H9 (cell line): ENCODE results near the gene ZNF512B. TPM values are rescaled to one million over a fixed set of nuclear protein-coding genes. Genes with fewer than 3 reads are reported as not detected.
A peak's percentile ranks its signal among the peaks of the same experiment; 100 is the strongest.

ENCODE experiments used
- DNase-seq: peaks from one replicate; pipeline ENCODE4 v3.0.0-alpha.2; 2017
- H2AFZ ChIP-seq: one replicate; pipeline ENCODE4 v1.6.1; 2013; ENCODE audit warnings: mild to moderate bottlenecking, low read length, control low read depth, moderate library complexity
- H2AK5ac ChIP-seq: 2 replicates; pipeline ENCODE4 v1.6.1; 2013; ENCODE audit warnings: low read length, control low read depth, mixed read lengths; ENCODE audit not compliant: insufficient read length
- H2BK120ac ChIP-seq: one replicate; pipeline ENCODE4 v1.6.1; 2013; ENCODE audit warnings: low read depth, mild to moderate bottlenecking, low read length, control low read depth, inconsistent platforms; ENCODE audit not compliant: poor library complexity, severe bottlenecking
- H2BK12ac ChIP-seq: 2 replicates; pipeline ENCODE4 v1.6.1; 2013; ENCODE audit warnings: low read length, control low read depth, mixed read lengths, low read depth; ENCODE audit not compliant: insufficient read length
- H2BK15ac ChIP-seq: 2 replicates; pipeline ENCODE4 v1.6.1; 2013; ENCODE audit warnings: low read depth, low read length, control low read depth
- H2BK20ac ChIP-seq: one replicate; pipeline ENCODE4 v1.6.1; 2013; ENCODE audit warnings: low read depth, mild to moderate bottlenecking, low read length, control low read depth, inconsistent platforms; ENCODE audit not compliant: poor library complexity, severe bottlenecking
- H2BK5ac ChIP-seq: 2 replicates; pipeline ENCODE4 v1.6.1; 2013; ENCODE audit warnings: low read length, control low read depth, mixed read lengths; ENCODE audit not compliant: insufficient read length
- H3K14ac ChIP-seq: 2 replicates; pipeline ENCODE4 v1.6.1; 2013; ENCODE audit warnings: low read length, control low read depth; ENCODE audit not compliant: insufficient read depth
- H3K18ac ChIP-seq: 2 replicates; pipeline ENCODE4 v1.6.1; 2013; ENCODE audit warnings: low read depth, mild to moderate bottlenecking, mixed read lengths, low read length, control low read depth; ENCODE audit not compliant: insufficient read length
- H3K23ac ChIP-seq: 2 replicates; pipeline ENCODE4 v1.6.1; 2013; ENCODE audit warnings: low read length, control low read depth, mixed read lengths, low read depth; ENCODE audit not compliant: insufficient read length
- H3K23me2 ChIP-seq: 2 replicates; pipeline ENCODE4 v1.6.1; 2013; ENCODE audit warnings: low read depth, mild to moderate bottlenecking, mixed read lengths, low read length, control low read depth; ENCODE audit not compliant: insufficient read length, poor library complexity, severe bottlenecking
- H3K27ac ChIP-seq: 2 replicates; pipeline ENCODE4 v1.5.1; 2013; ENCODE audit warnings: low read length, control low read depth, mixed read lengths, low read depth; ENCODE audit not compliant: insufficient read length
- H3K27me3 ChIP-seq: 2 replicates; pipeline ENCODE4 v1.6.1; 2013; ENCODE audit warnings: low read length, control low read depth, inconsistent platforms; ENCODE audit not compliant: insufficient read depth
- H3K4ac ChIP-seq: 2 replicates; pipeline ENCODE4 v1.6.1; 2013; ENCODE audit warnings: low read depth, mild to moderate bottlenecking, control low read depth, inconsistent platforms, low read length, moderate library complexity
- H3K4me1 ChIP-seq: 2 replicates; pipeline ENCODE4 v1.6.1; 2013; ENCODE audit warnings: low read length, control low read depth, inconsistent platforms; ENCODE audit not compliant: insufficient read depth
- H3K4me2 ChIP-seq: 2 replicates; pipeline ENCODE4 v1.6.1; 2013; ENCODE audit warnings: low read length, control low read depth, mixed read lengths; ENCODE audit not compliant: insufficient read length, insufficient read depth
- H3K56ac ChIP-seq: 2 replicates; pipeline ENCODE4 v1.6.1; 2013; ENCODE audit warnings: low read depth, mild to moderate bottlenecking, mixed read lengths, low read length, control low read depth; ENCODE audit not compliant: insufficient read length
- H3K79me1 ChIP-seq: 2 replicates; pipeline ENCODE4 v1.6.1; 2013; ENCODE audit warnings: low read depth, mild to moderate bottlenecking, moderate library complexity, low read length, control low read depth, inconsistent platforms; ENCODE audit not compliant: insufficient read depth, poor library complexity, severe bottlenecking
- H3K79me2 ChIP-seq: 2 replicates; pipeline ENCODE4 v1.6.1; 2013; ENCODE audit warnings: low read length, control low read depth, inconsistent platforms; ENCODE audit not compliant: insufficient read depth
- H3K9ac ChIP-seq: 2 replicates; pipeline ENCODE4 v1.6.1; 2013; ENCODE audit warnings: low read length, control low read depth, mixed read lengths; ENCODE audit not compliant: insufficient read length; ENCODE audit errors: extremely low read depth
- H3K9me3 ChIP-seq: one replicate; pipeline ENCODE4 v1.6.1; 2013; ENCODE audit warnings: low read depth, low read length, inconsistent platforms; ENCODE audit not compliant: control insufficient read depth
- H3T11ph ChIP-seq: one replicate; pipeline ENCODE4 v1.6.1; 2013; ENCODE audit warnings: mild to moderate bottlenecking, low read length, control low read depth, inconsistent platforms
- H4K20me1 ChIP-seq: one replicate; pipeline ENCODE4 v1.6.1; 2013; ENCODE audit not compliant: control insufficient read depth, insufficient read length, insufficient read depth
- H4K5ac ChIP-seq: 2 replicates; pipeline ENCODE4 v1.6.1; 2013; ENCODE audit warnings: low read depth, mild to moderate bottlenecking, mixed read lengths, low read length, control low read depth; ENCODE audit not compliant: insufficient read length
- H4K8ac ChIP-seq: replicated peaks from 2 replicates; pipeline ENCODE4 v1.6.1; 2013; ENCODE audit warnings: low read length, control low read depth, mixed read lengths, low read depth; ENCODE audit not compliant: insufficient read length
- H4K91ac ChIP-seq: 2 replicates; pipeline ENCODE4 v1.6.1; 2013; ENCODE audit warnings: low read depth, mild to moderate bottlenecking, moderate library complexity, mixed read lengths, low read length, control low read depth; ENCODE audit not compliant: insufficient read length
- H3K27ac Mint-ChIP-seq, 3 experiments: 2 replicates in 2 of 3; 3 replicates in 1 of 3; pipeline ENCODE4 v1.8.0; 2020 to 2021; ENCODE audit warnings: mixed read lengths in 3 of 3, mild to moderate bottlenecking in 1 of 3, moderate library complexity in 1 of 3
- H3K27me3 Mint-ChIP-seq: 2 replicates; pipeline ENCODE4 v1.8.0; 2021; ENCODE audit warnings: low read depth, mild to moderate bottlenecking, moderate library complexity, mixed read lengths
- H3K36me3 Mint-ChIP-seq, 3 experiments: 2 replicates in 2 of 3; 3 replicates in 1 of 3; pipeline ENCODE4 v1.8.0; 2020 to 2021; ENCODE audit warnings: low read depth in 3 of 3, mixed read lengths in 3 of 3; ENCODE audit not compliant: insufficient read depth in 1 of 3
- H3K4me1 Mint-ChIP-seq, 2 experiments: 2 replicates each; pipeline ENCODE4 v1.8.0; 2020; ENCODE audit warnings: mixed read lengths in 2 of 2
- H3K4me3 Mint-ChIP-seq, 2 experiments: 2 replicates in 1 of 2; 3 replicates in 1 of 2; pipeline ENCODE4 v1.8.0; 2020 to 2021; ENCODE audit warnings: mild to moderate bottlenecking in 2 of 2, mixed read lengths in 2 of 2, moderate library complexity in 1 of 2
- H3K9me3 Mint-ChIP-seq, 2 experiments: 2 replicates in 1 of 2; 3 replicates in 1 of 2; pipeline ENCODE4 v1.8.0; 2020; ENCODE audit warnings: mild to moderate bottlenecking in 2 of 2, mixed read lengths in 2 of 2, moderate library complexity in 1 of 2
- CTCF ChIP-seq: fragments of 200-600 bp; sonication (generic); conservative IDR thresholded peaks from 3 replicates; pipeline ENCODE4 v1.8.0; 2021; ENCODE audit warnings: antibody characterized with exemption, mild to moderate bottlenecking
- WGBS: extraction: QIAGEN DNeasy Blood & Tissue Kit; methylation state at CpG from one replicate; pipeline ENCODE4 v1.1.7; 2013; ENCODE audit warnings: missing lambda C conversion rate, low lambda C conversion rate, mixed read lengths; ENCODE audit not compliant: insufficient read length; ENCODE audit errors: extremely low coverage; 5-methylcytosine and 5-hydroxymethylcytosine counted together
- total RNA-seq: library from RNA; stranded (reverse); gene quantifications from 2 replicates; pipeline ENCODE4 v1.2.1, GENCODE V29; 2021

ZNF512B gene
- total RNA-seq, 1 experiment from 2014 or later = 46.0 TPM

- H4K8ac ChIP-seq = no peak overlapping the region
- H3K27ac ChIP-seq = no peak overlapping the region
- H3K23ac ChIP-seq = no peak overlapping the region
- H3K9ac ChIP-seq = no peak overlapping the region
- H3K79me2 ChIP-seq = no peaks in the 10 kb centered on the region
- no peak overlapping the region for H4K91ac ChIP-seq
- H3T11ph ChIP-seq = no peak overlapping the region
- peaks cover 11 to 13% of the 10 kb centered on the region in 2 experiments; a peak in 3 of 4 replicates for H3K4me1 Mint-ChIP-seq
- no peak for TF ChIP-seq CTCF
- H3K56ac ChIP-seq = no peak overlapping the region
- no peak overlapping the region for H2BK20ac ChIP-seq
- WGBS = no CpG with 5 or more reads among the region's 28 CpGs
- H2BK120ac ChIP-seq = no peak overlapping the region
- H3K79me1 ChIP-seq = no peaks in the 10 kb centered on the region
- H3K4me3 Mint-ChIP-seq = peak overlapping the region; percentile 82 to 85; a peak in 3 of 5 replicates
- H4K20me1 ChIP-seq = no peaks in the 10 kb centered on the region
- no peak overlapping the region for H2AFZ ChIP-seq
- peaks cover 12 to 46% (median 36%) of the 10 kb centered on the region in 3 experiments; a peak in 6 of 7 replicates for H3K36me3 Mint-ChIP-seq
- no peak overlapping the region for H3K18ac ChIP-seq
- peaks cover 40% of the 10 kb centered on the region for H3K9me3 ChIP-seq
- no peak overlapping the region for H2AK5ac ChIP-seq
- no peak overlapping the region for H3K4ac ChIP-seq
- H4K5ac ChIP-seq = no peak overlapping the region
- H3K27ac Mint-ChIP-seq = no peak overlapping the region
- H2BK15ac ChIP-seq = no peak overlapping the region
- no peak overlapping the region for H2BK5ac ChIP-seq
- DNase-seq = no peak
- H3K14ac ChIP-seq = no peak overlapping the region
- H3K23me2 ChIP-seq = peaks cover 11% of the 10 kb centered on the region
- peaks cover 2 to 10% of the 10 kb centered on the region in 2 experiments; a peak in 3 of 5 replicates for H3K9me3 Mint-ChIP-seq
- H2BK12ac ChIP-seq = no peak overlapping the region
- H3K27me3 Mint-ChIP-seq = peaks cover 11% of the 10 kb centered on the region
- no peaks in the 10 kb centered on the region; the same call in 1 of the 2 replicates for H3K27me3 ChIP-seq
- no peaks in the 10 kb centered on the region; the same call in 1 of the 2 replicates for H3K4me1 ChIP-seq
- H3K4me2 ChIP-seq = no peak overlapping the region
These were observed 2.2 kb downstream of the ZNF512B start for GRCh38 chr20:63967330-63968135.
